NCI-H345 treated with DMSO at 0.1 percent for 48 hours (cell line): ENCODE data around the gene CEP89.
"Not testable (repeated sequence)": the region's sequence is repeated elsewhere in the genome, so short reads cannot be mapped to it uniquely, and the experiment has no call there.

Experiments used
- DNase-seq: peaks from one replicate; lab custom pipeline; 2025; ENCODE audit not compliant: unreplicated experiment; lab: John Stamatoyannopoulos, UW

CEP89 gene

GRCh38 chr19:32872391-32872790 lies 99.4 kb downstream of the CEP89 start:
- DNase-seq: no peak

- DNase-seq: no peak
These were observed 100.7 kb downstream of the CEP89 start for GRCh38 chr19:32870981-32871451.

- no peak for DNase-seq
These were observed 101.7 kb downstream of the CEP89 start for GRCh38 chr19:32869966-32870573.

GRCh38 chr19:32869369-32869965 lies 102.3 kb downstream of the CEP89 start, which contains the start of gene SLC7A9:
TSS of gene SLC7A9 (minus strand) at chr19:32869767. CDS start at chr19:32868534, 1,233 bp downstream.
- DNase-seq: no peak

GRCh38 chr19:32868206-32868950 lies 103.4 kb downstream of the CEP89 start:
- DNase-seq: no peak

GRCh38 chr19:32867436-32867835 lies 104.3 kb downstream of the CEP89 start:
- not testable (repeated sequence) for DNase-seq

- no peak for DNase-seq
These were observed 105.0 kb downstream of the CEP89 start for GRCh38 chr19:32866564-32867265.

GRCh38 chr19:32866061-32866460 lies 105.7 kb downstream of the CEP89 start:
- DNase-seq: no peak

GRCh38 chr19:32865326-32865725 lies 106.4 kb downstream of the CEP89 start:
- DNase-seq: no peak

GRCh38 chr19:32864318-32865007 lies 107.3 kb downstream of the CEP89 start:
- no peak for DNase-seq

GRCh38 chr19:32863841-32864240 lies 107.9 kb downstream of the CEP89 start:
- DNase-seq: no peak

GRCh38 chr19:32863301-32863700 lies 108.5 kb downstream of the CEP89 start:
- no peak for DNase-seq

GRCh38 chr19:32862741-32863140 lies 109.0 kb downstream of the CEP89 start:
- no peak for DNase-seq

- DNase-seq: no peak
These were observed 109.6 kb downstream of the CEP89 start for GRCh38 chr19:32862173-32862572.

GRCh38 chr19:32861596-32861995 lies 110.2 kb downstream of the CEP89 start:
- no peak for DNase-seq

GRCh38 chr19:32859591-32859990 lies 112.2 kb downstream of the CEP89 start:
- DNase-seq: no peak

GRCh38 chr19:32858559-32858958 lies 113.2 kb downstream of the CEP89 start:
- DNase-seq: no peak

- DNase-seq: no peak
These were observed 113.6 kb downstream of the CEP89 start for GRCh38 chr19:32858155-32858554.

GRCh38 chr19:32857584-32857983 lies 114.2 kb downstream of the CEP89 start:
- DNase-seq: no peak

- not testable (repeated sequence) for DNase-seq
These were observed 114.9 kb downstream of the CEP89 start for GRCh38 chr19:32856818-32857217.

GRCh38 chr19:32852216-32852615 lies 119.5 kb downstream of the CEP89 start:
- DNase-seq: no peak
